Testis (tissue), 2 donors: Measurements from ENCODE around the gene ZNF438.

ENCODE experiments used
- POLR2A ChIP-seq: fragments of 450-650 bp; IDR thresholded peaks from one replicate; pipeline ENCODE4 v1.6.1; 2017; ENCODE audit warnings: antibody characterized with exemption, mild to moderate bottlenecking, moderate library complexity
- TF ChIP-seq, protein P1 (sequence below), 3 experiments: fragments of 450-650 bp in 2 of 3; fragments of 200-600 bp in 1 of 3; sonication (generic) in 1 of 3; IDR thresholded peaks; one replicate each; pipeline ENCODE4 v1.5.1; 2016 to 2019; ENCODE audit warnings: antibody characterized with exemption in 3 of 3, mild to moderate bottlenecking in 2 of 3, moderate library complexity in 1 of 3

DNA sequence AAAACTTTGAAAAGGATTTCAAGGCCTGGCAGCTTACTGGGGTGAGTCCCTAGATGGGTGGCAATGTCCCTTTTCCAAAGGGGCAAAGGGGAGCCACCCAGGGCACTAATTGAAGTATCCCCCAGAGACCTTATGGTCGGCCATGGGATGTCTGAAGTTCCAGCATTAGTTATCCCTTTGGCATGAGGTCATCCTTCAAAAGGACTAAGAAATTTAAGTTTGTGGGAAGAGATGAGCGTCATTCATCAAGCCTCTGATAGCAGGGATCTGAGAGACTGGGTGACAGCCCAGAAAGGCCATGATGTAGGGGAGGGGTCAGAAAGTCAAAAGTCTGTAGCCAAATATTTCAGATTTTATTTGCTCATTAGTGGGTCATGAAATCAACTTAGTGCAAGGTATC, 195.3 kb downstream of the ZNF438 start:
- TF ChIP-seq POLR2A = no peak
- TF ChIP-seq, protein P1, sequence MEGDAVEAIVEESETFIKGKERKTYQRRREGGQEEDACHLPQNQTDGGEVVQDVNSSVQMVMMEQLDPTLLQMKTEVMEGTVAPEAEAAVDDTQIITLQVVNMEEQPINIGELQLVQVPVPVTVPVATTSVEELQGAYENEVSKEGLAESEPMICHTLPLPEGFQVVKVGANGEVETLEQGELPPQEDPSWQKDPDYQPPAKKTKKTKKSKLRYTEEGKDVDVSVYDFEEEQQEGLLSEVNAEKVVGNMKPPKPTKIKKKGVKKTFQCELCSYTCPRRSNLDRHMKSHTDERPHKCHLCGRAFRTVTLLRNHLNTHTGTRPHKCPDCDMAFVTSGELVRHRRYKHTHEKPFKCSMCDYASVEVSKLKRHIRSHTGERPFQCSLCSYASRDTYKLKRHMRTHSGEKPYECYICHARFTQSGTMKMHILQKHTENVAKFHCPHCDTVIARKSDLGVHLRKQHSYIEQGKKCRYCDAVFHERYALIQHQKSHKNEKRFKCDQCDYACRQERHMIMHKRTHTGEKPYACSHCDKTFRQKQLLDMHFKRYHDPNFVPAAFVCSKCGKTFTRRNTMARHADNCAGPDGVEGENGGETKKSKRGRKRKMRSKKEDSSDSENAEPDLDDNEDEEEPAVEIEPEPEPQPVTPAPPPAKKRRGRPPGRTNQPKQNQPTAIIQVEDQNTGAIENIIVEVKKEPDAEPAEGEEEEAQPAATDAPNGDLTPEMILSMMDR (IDR thresholded peaks at IDR 0.05) = no peak
